GM19324 (cell line): Measurements from ENCODE around the gene AKT1.

Experiments used
- ATAC-seq: cut with Tn5 transposase; IDR thresholded peaks from one replicate; pipeline ENCODE4 v1.9.1; 2021; ENCODE audit warnings: mild to moderate bottlenecking, moderate library complexity; ENCODE audit not compliant: unreplicated experiment, low FRiP score

Gene AKT1

GRCh38 chr14:104800015-104800770 lies 4.6 kb upstream of the AKT1 start:
- peak; percentile 69 for ATAC-seq

GRCh38 chr14:104799244-104800014 lies 3.9 kb upstream of the AKT1 start:
- ATAC-seq, result no peak

- no peak for ATAC-seq
These were observed 3.0 kb upstream of the AKT1 start for GRCh38 chr14:104798300-104799243.

GRCh38 chr14:104797115-104798044 lies 1.8 kb upstream of the AKT1 start:
- ATAC-seq, result no peak

- no peak for ATAC-seq
These were observed 1.1 kb upstream of the AKT1 start for GRCh38 chr14:104796687-104797081.

GRCh38 chr14:104795781-104796686 lies 486 bp upstream of the AKT1 start:
- ATAC-seq, result peak; percentile 44

GRCh38 chr14:104794631-104794992 lies 936 bp downstream of the AKT1 start:
- ATAC-seq, result no peak

GRCh38 chr14:104794099-104794498 lies 1.4 kb downstream of the AKT1 start:
- no peak for ATAC-seq

- no peak for ATAC-seq
These were observed 1.9 kb downstream of the AKT1 start for GRCh38 chr14:104793703-104793959.

GRCh38 chr14:104792945-104793702 lies 2.4 kb downstream of the AKT1 start:
- no peak for ATAC-seq

- ATAC-seq, result no peak
These were observed 3.3 kb downstream of the AKT1 start for GRCh38 chr14:104792101-104792884.

GRCh38 chr14:104791425-104791824 lies 4.1 kb downstream of the AKT1 start:
- ATAC-seq, result no peak

GRCh38 chr14:104789752-104790743 lies 5.5 kb downstream of the AKT1 start:
- no peak for ATAC-seq

- ATAC-seq, result no peak
These were observed 6.5 kb downstream of the AKT1 start for GRCh38 chr14:104788873-104789663.

GRCh38 chr14:104788161-104788818 lies 7.3 kb downstream of the AKT1 start:
- no peak for ATAC-seq
